SK-N-SH (cell line): ENCODE results near the gene CFAP74.

Experiments used
- TAF1 ChIP-seq: IDR thresholded peaks from 2 replicates; pipeline ENCODE4 v1.6.1; 2012; ENCODE audit warnings: low read depth, mild to moderate bottlenecking, low read length, moderate library complexity, borderline replicate concordance
- TF ChIP-seq, protein P1 (sequence below): fragments of 200-600 bp; sonication (generic); IDR thresholded peaks from 2 replicates; pipeline ENCODE4 v1.6.1; 2017; ENCODE audit warnings: antibody characterized with exemption, mild to moderate bottlenecking, moderate library complexity

DNA sequence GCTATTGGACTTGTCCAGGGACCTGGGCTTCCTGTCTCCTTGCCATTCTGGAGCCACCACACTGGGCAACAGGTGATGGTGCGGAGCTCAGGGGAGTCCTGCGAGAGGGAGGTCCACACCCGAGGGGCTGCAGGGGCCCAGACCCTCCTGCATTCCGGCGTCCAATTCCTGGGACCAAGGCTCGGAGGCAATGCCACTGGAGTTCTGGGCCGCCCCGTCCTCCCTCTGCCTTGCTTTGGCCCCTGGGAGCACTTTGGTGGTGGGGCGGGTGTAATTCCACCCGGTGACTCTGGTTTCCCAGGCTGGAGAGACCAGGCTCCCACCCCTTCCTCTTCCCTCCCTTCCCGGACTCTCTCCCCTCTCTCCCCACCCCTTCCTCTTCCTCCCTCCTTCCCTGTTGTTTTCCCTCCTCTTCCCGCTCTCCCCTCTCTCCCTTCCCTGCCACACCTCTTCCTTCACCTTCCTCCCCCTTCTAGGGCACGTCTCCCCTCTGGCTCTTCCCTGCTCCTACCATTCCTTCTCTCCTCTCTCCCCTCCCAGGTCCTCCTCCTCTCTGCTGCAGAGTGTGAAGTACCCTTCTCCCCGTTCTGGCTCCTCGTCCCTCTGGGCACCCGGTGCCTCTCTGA lies 48.6 kb upstream of the CFAP74 start:
- TF ChIP-seq, protein P1, sequence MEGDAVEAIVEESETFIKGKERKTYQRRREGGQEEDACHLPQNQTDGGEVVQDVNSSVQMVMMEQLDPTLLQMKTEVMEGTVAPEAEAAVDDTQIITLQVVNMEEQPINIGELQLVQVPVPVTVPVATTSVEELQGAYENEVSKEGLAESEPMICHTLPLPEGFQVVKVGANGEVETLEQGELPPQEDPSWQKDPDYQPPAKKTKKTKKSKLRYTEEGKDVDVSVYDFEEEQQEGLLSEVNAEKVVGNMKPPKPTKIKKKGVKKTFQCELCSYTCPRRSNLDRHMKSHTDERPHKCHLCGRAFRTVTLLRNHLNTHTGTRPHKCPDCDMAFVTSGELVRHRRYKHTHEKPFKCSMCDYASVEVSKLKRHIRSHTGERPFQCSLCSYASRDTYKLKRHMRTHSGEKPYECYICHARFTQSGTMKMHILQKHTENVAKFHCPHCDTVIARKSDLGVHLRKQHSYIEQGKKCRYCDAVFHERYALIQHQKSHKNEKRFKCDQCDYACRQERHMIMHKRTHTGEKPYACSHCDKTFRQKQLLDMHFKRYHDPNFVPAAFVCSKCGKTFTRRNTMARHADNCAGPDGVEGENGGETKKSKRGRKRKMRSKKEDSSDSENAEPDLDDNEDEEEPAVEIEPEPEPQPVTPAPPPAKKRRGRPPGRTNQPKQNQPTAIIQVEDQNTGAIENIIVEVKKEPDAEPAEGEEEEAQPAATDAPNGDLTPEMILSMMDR, result no peak
- no peak for TF ChIP-seq TAF1
